Endodermal cell (in vitro differentiated cells): ENCODE data around the gene CHI3L1. TPM values are rescaled to one million over a fixed set of nuclear protein-coding genes. Genes with fewer than 3 reads are reported as not detected.

Source experiments
- DNase-seq: peaks from one replicate; pipeline ENCODE4 v3.0.0-alpha.2; 2017
- H3K27ac ChIP-seq: 2 replicates; pipeline ENCODE4 v1.5.1; 2013; ENCODE audit warnings: mild to moderate bottlenecking, low read depth, low read length, moderate library complexity
- H3K27me3 ChIP-seq: 2 replicates; pipeline ENCODE4 v1.6.1; 2013; ENCODE audit warnings: mild to moderate bottlenecking, low read length, moderate library complexity; ENCODE audit not compliant: insufficient read depth, control insufficient read depth, poor library complexity, severe bottlenecking
- H3K36me3 ChIP-seq: 2 replicates; pipeline ENCODE4 v1.7.0; 2013; ENCODE audit warnings: mild to moderate bottlenecking, low read length, moderate library complexity; ENCODE audit not compliant: control insufficient read depth, insufficient read depth
- H3K4me1 ChIP-seq: one replicate; pipeline ENCODE4 v1.7.0; 2013; ENCODE audit warnings: low read length; ENCODE audit not compliant: control insufficient read depth, insufficient read depth
- H3K4me3 ChIP-seq: 2 replicates; pipeline ENCODE4 v1.5.1; 2013; ENCODE audit warnings: mild to moderate bottlenecking, low read length, moderate library complexity
- H3K9ac ChIP-seq: 2 replicates; pipeline ENCODE4 v1.6.1; 2013; ENCODE audit warnings: mild to moderate bottlenecking, low read length, moderate library complexity; ENCODE audit not compliant: poor library complexity, severe bottlenecking; ENCODE audit errors: extremely low read depth
- H3K9me3 ChIP-seq: 2 replicates; pipeline ENCODE4 v1.6.1; 2013; ENCODE audit warnings: mild to moderate bottlenecking, low read length, moderate library complexity; ENCODE audit not compliant: control insufficient read depth
- H3K27ac Mint-ChIP-seq: 2 replicates; pipeline ENCODE4 v1.8.0; 2020; ENCODE audit warnings: mixed read lengths
- H3K27me3 Mint-ChIP-seq: 2 replicates; pipeline ENCODE4 v1.8.0; 2021; ENCODE audit warnings: mild to moderate bottlenecking, mixed read lengths; ENCODE audit not compliant: insufficient read depth
- H3K36me3 Mint-ChIP-seq: 2 replicates; pipeline ENCODE4 v1.8.0; 2020; ENCODE audit warnings: low read depth, mixed read lengths
- H3K4me1 Mint-ChIP-seq: 2 replicates; pipeline ENCODE4 v1.8.0; 2020; ENCODE audit warnings: mixed read lengths
- H3K4me3 Mint-ChIP-seq: 2 replicates; pipeline ENCODE4 v1.8.0; 2020; ENCODE audit warnings: mild to moderate bottlenecking, moderate library complexity, mixed read lengths
- H3K9me3 Mint-ChIP-seq: 2 replicates; pipeline ENCODE4 v1.8.0; 2020; ENCODE audit warnings: mild to moderate bottlenecking, mixed read lengths
- CTCF ChIP-seq: fragments of 200-600 bp; sonication (generic); conservative IDR thresholded peaks from 2 replicates; pipeline ENCODE4 v1.5.0; 2021; ENCODE audit warnings: antibody characterized with exemption, mild to moderate bottlenecking
- WGBS, 2 experiments: methylation state at CpG; one replicate each; pipeline versions ENCODE4 v1.1.5 to v1.1.7; 2013; ENCODE audit warnings: missing lambda C conversion rate in 2 of 2, mixed read lengths in 1 of 2; ENCODE audit not compliant: insufficient coverage in 1 of 2, insufficient read length in 1 of 2; 5-methylcytosine and 5-hydroxymethylcytosine counted together
- total RNA-seq, 2 donors: library from RNA; stranded (reverse); fragmentation: NEBNext Ultra II Directional in 1 of 2; extraction: Animal tissue kit (Norgen Biotek cat#: 25700) in 1 of 2; gene quantifications; 2 replicates in 1 of 2; 3 replicates in 1 of 2; pipeline ENCODE4 v1.2.1, GENCODE V29; 2021

Gene CHI3L1
- total RNA-seq, 2 donors from 2014 or later: 0.18 to 1.1 TPM

- DNase-seq: no peak
- Histone ChIP-seq H3K9me3 (peaks cover 9% of the 10 kb centered on the region), H3K27me3 (no peaks in the 10 kb centered on the region), H3K4me1 (peaks cover 5% of the 10 kb centered on the region), H3K36me3 (no peaks in the 10 kb centered on the region), H3K9ac (no peak overlapping the region), H3K27ac (no peak overlapping the region), H3K4me3 (no peak overlapping the region)
- H3K9me3 Mint-ChIP-seq: no peaks in the 10 kb centered on the region
- WGBS, 2 experiments: 89% methylated on average over 1 of the region's 1 CpG; no CpG with 5 or more reads in 1 of the 2 experiments
- TF ChIP-seq CTCF: no peak
- no peak overlapping the region for H3K27ac Mint-ChIP-seq
- H3K36me3 Mint-ChIP-seq: no peaks in the 10 kb centered on the region
- H3K4me1 Mint-ChIP-seq: peaks cover 12% of the 10 kb centered on the region
- no peak overlapping the region for H3K4me3 Mint-ChIP-seq
- peaks cover 9% of the 10 kb centered on the region for H3K27me3 Mint-ChIP-seq
Observed at GRCh38 chr1:203159844-203160243, 26.7 kb downstream of the CHI3L1 start.

GRCh38 chr1:203158960-203159665, 27.4 kb downstream of the CHI3L1 start:
- Histone ChIP-seq H3K4me3 (no peak overlapping the region), H3K9ac (no peak overlapping the region), H3K36me3 (no peaks in the 10 kb centered on the region), H3K4me1 (peaks cover 5% of the 10 kb centered on the region), H3K9me3 (peaks cover 9% of the 10 kb centered on the region), H3K27ac (no peak overlapping the region), H3K27me3 (no peaks in the 10 kb centered on the region)
- Mint-ChIP-seq H3K27ac (no peak overlapping the region), H3K4me3 (no peak overlapping the region), H3K27me3 (peaks cover 9% of the 10 kb centered on the region), H3K4me1 (peaks cover 13% of the 10 kb centered on the region), H3K36me3 (no peaks in the 10 kb centered on the region), H3K9me3 (no peaks in the 10 kb centered on the region)
- DNase-seq: no peak
- no peak for TF ChIP-seq CTCF
- WGBS, 2 experiments: 87 to 92% methylated on average over 6 to 9 of the region's 9 CpGs

- no peak overlapping the region for H3K4me3 ChIP-seq
- H3K9me3 Mint-ChIP-seq: no peaks in the 10 kb centered on the region
- H3K4me3 Mint-ChIP-seq: no peak overlapping the region
- H3K9ac ChIP-seq: no peak overlapping the region
- H3K36me3 ChIP-seq: no peaks in the 10 kb centered on the region
- DNase-seq: no peak
- H3K27ac ChIP-seq: no peak overlapping the region
- peaks cover 19% of the 10 kb centered on the region for H3K4me1 Mint-ChIP-seq
- no peaks in the 10 kb centered on the region for H3K27me3 ChIP-seq
- peaks cover 9% of the 10 kb centered on the region for H3K9me3 ChIP-seq
- WGBS, 2 experiments: 98 to 100% methylated on average over 1 of the region's 1 CpG
- H3K27me3 Mint-ChIP-seq: peaks cover 6% of the 10 kb centered on the region
- H3K27ac Mint-ChIP-seq: no peak overlapping the region
- no peaks in the 10 kb centered on the region for H3K36me3 Mint-ChIP-seq
- H3K4me1 ChIP-seq: peaks cover 11% of the 10 kb centered on the region
- no peak for TF ChIP-seq CTCF
Observed at GRCh38 chr1:203158423-203158822, 28.1 kb downstream of the CHI3L1 start.
